HepG2 (cell line): ENCODE measurements around the gene NR2F6. TPM values are rescaled to one million over a fixed set of nuclear protein-coding genes. Genes with fewer than 3 reads are reported as not detected.

ENCODE experiments used
- AHDC1 ChIP-seq: sonication (generic); formaldehyde crosslinking; IDR thresholded peaks from 2 replicates; pipeline ENCODE4 v1.5.1; 2020; ENCODE audit warnings: mild to moderate bottlenecking, missing genetic modification reagents, borderline replicate concordance
- CHD4 ChIP-seq: fragments of 200-600 bp; sonication (generic); IDR thresholded peaks from 2 replicates; pipeline ENCODE4 v1.7.0; 2017; ENCODE audit warnings: mild to moderate bottlenecking, low read length, borderline replicate concordance
- EED ChIP-seq: sonication (generic); formaldehyde crosslinking; IDR thresholded peaks from 2 replicates; pipeline ENCODE4 v1.5.0; 2020; ENCODE audit warnings: mild to moderate bottlenecking, missing genetic modification reagents
- HNRNPH1 ChIP-seq: fragments of 200-400 bp; formaldehyde crosslinking; optimal IDR thresholded peaks from 2 replicates; pipeline ENCODE3; 2017; ENCODE audit warnings: mild to moderate bottlenecking, low read depth, low read length
- HOXA3 ChIP-seq: sonication (generic); formaldehyde crosslinking; IDR thresholded peaks from 2 replicates; pipeline ENCODE4 v1.5.0; 2020; ENCODE audit warnings: missing genetic modification reagents
- KDM2A ChIP-seq: sonication (generic); formaldehyde crosslinking; IDR thresholded peaks from 2 replicates; pipeline ENCODE4 v1.4.0; 2020; ENCODE audit warnings: low read depth, missing genetic modification reagents, borderline replicate concordance
- RFX5 ChIP-seq: IDR thresholded peaks from 2 replicates; pipeline ENCODE4 v1.6.1; 2011; ENCODE audit warnings: low read depth, low read length, improper control_type of control experiment
- RNF219 ChIP-seq: sonication (generic); formaldehyde crosslinking; IDR thresholded peaks from 2 replicates; pipeline ENCODE4 v1.5.0; 2020; ENCODE audit warnings: mild to moderate bottlenecking, missing genetic modification reagents
- SNAPC2 ChIP-seq: sonication (generic); formaldehyde crosslinking; IDR thresholded peaks from 2 replicates; pipeline ENCODE4 v1.8.1; 2022; ENCODE audit warnings: mild to moderate bottlenecking, missing genetic modification reagents
- TAF1 ChIP-seq: sonication (generic); formaldehyde crosslinking; IDR thresholded peaks from 2 replicates; pipeline ENCODE4 v1.4.0; 2020; ENCODE audit warnings: missing genetic modification reagents
- THAP11 ChIP-seq: IDR thresholded peaks from 2 replicates; pipeline ENCODE4 v1.6.1; 2016; ENCODE audit warnings: missing biosample characterization, missing genetic modification reagents
- TMF1 ChIP-seq: sonication (generic); formaldehyde crosslinking; IDR thresholded peaks from 2 replicates; pipeline ENCODE4 v1.8.1; 2022; ENCODE audit warnings: low read depth, missing genetic modification reagents
- ZNF121 ChIP-seq: sonication (generic); formaldehyde crosslinking; IDR thresholded peaks from 2 replicates; pipeline ENCODE4 v1.5.0; 2020; ENCODE audit warnings: mild to moderate bottlenecking, missing genetic modification reagents
- ZNF160 ChIP-seq: sonication (generic); formaldehyde crosslinking; IDR thresholded peaks from 2 replicates; pipeline ENCODE4 v1.8.0; 2022; ENCODE audit warnings: mild to moderate bottlenecking, inconsistent platforms, missing genetic modification reagents
- ZNF207 ChIP-seq: fragments of 450-650 bp; IDR thresholded peaks from 2 replicates; pipeline ENCODE4 v1.6.1; 2016; ENCODE audit warnings: antibody characterized with exemption, borderline replicate concordance
- ZNF274 ChIP-seq: sonication (generic); formaldehyde crosslinking; IDR thresholded peaks from 2 replicates; pipeline ENCODE4 v1.5.1; 2020; ENCODE audit warnings: mild to moderate bottlenecking, missing genetic modification reagents
- ZNF333 ChIP-seq: sonication (generic); formaldehyde crosslinking; IDR thresholded peaks from 2 replicates; pipeline ENCODE4 v1.4.0; 2020; ENCODE audit warnings: mild to moderate bottlenecking, missing genetic modification reagents, borderline replicate concordance
- ZNF451 ChIP-seq: sonication (generic); formaldehyde crosslinking; IDR thresholded peaks from 2 replicates; pipeline ENCODE4 v1.5.0; 2020; ENCODE audit warnings: mild to moderate bottlenecking, missing genetic modification reagents
- ZNF468 ChIP-seq: sonication (generic); formaldehyde crosslinking; IDR thresholded peaks from 2 replicates; pipeline ENCODE4 v1.8.0; 2022; ENCODE audit warnings: mild to moderate bottlenecking, moderate library complexity, missing genetic modification reagents
- ZNF550 ChIP-seq: sonication (generic); formaldehyde crosslinking; IDR thresholded peaks from 2 replicates; pipeline ENCODE4 v1.4.0; 2020; ENCODE audit warnings: mild to moderate bottlenecking, missing genetic modification reagents, borderline replicate concordance
- ZNF652 ChIP-seq: IDR thresholded peaks from 2 replicates; pipeline ENCODE4 v1.6.1; 2016; ENCODE audit warnings: low read depth, borderline replicate concordance
- ZSCAN12 ChIP-seq: sonication (generic); formaldehyde crosslinking; IDR thresholded peaks from 2 replicates; pipeline ENCODE4 v1.9.0; 2021; ENCODE audit warnings: mild to moderate bottlenecking, missing genetic modification reagents
- ZSCAN29 ChIP-seq: sonication (generic); formaldehyde crosslinking; conservative IDR thresholded peaks from 2 replicates; pipeline ENCODE4 v1.4.0; 2020; ENCODE audit warnings: mild to moderate bottlenecking, missing genetic modification reagents
- ZSCAN30 ChIP-seq: sonication (generic); formaldehyde crosslinking; IDR thresholded peaks from 2 replicates; pipeline ENCODE4 v1.5.0; 2020; ENCODE audit warnings: mild to moderate bottlenecking, missing genetic modification reagents
- polyA plus RNA-seq, 8 experiments: library from polyadenylated mRNA; depleted of rRNA in 3 of 8; stranded (reverse) in 7 of 8; unstranded in 1 of 8; fragments of >200 nt; fragmentation: Illumina TruSeq in 4 of 8; extraction: Trizol in 4 of 8; gene quantifications; 2 replicates each; pipeline versions ENCODE4 v1.2.1 to v1.2.3, GENCODE V29; 2011 to 2016; ENCODE audit warnings: low read depth in 4 of 8, missing spikeins in 1 of 8, mixed read lengths in 1 of 8; ENCODE audit not compliant: insufficient read depth in 1 of 8
- total RNA-seq, 5 experiments: library from RNA; depleted of rRNA; stranded (reverse); fragments of >200 nt; fragmentation: Illumina TruSeq; extraction: Trizol; gene quantifications; 2 replicates each; pipeline ENCODE4 v1.2.3, GENCODE V29; 2016; ENCODE audit warnings: low read depth in 1 of 5

NR2F6 gene
- total and polyA plus RNA-seq, 2 of the 13 experiments (the other 11 are each of a cell fraction or from before 2014, with no cell fraction given), result 30.9 to 72.4 TPM

- no peak for TF ChIP-seq AHDC1
- TF ChIP-seq ZSCAN29 (CRISPR knock-in tag), result no peak
- TF ChIP-seq HOXA3 (CRISPR knock-in tag), result 0 out of 2 replicates have a peak, but pooled peaks have one; percentile 18
- no peak for TF ChIP-seq ZNF550 (CRISPR knock-in tag)
- TF ChIP-seq KDM2A, result peak; percentile 41; the same call in 1 of the 2 replicates
- no peak for TF ChIP-seq TAF1 (CRISPR knock-in tag)
- no peak for TF ChIP-seq TMF1
- TF ChIP-seq RFX5, result no peak
- TF ChIP-seq ZNF121 (CRISPR knock-in tag), result 0 out of 2 replicates have a peak, but pooled peaks have one; percentile 22
- no peak for TF ChIP-seq ZNF207
- no peak for TF ChIP-seq RNF219 (CRISPR knock-in tag)
- TF ChIP-seq SNAPC2 (CRISPR knock-in tag), result no peak
- TF ChIP-seq HNRNPH1, result no peak
- no peak for TF ChIP-seq ZNF468 (CRISPR knock-in tag)
- no peak for TF ChIP-seq ZNF451 (CRISPR knock-in tag)
- TF ChIP-seq EED, result no peak
- TF ChIP-seq ZNF274, result no peak
- TF ChIP-seq ZSCAN30 (CRISPR knock-in tag), result no peak
- TF ChIP-seq ZNF160, result no peak
- TF ChIP-seq THAP11 (CRISPR knock-in tag), result peak; percentile 37; the same call in 1 of the 2 replicates
- no peak for TF ChIP-seq ZNF333 (CRISPR knock-in tag)
- TF ChIP-seq ZNF652, result no peak
- TF ChIP-seq ZSCAN12, result no peak
- no peak for TF ChIP-seq CHD4
These were observed 40.2 kb downstream of the NR2F6 start (continued) for GRCh38 chr19:17205237-17206140.
